ENCODE data around the gene SLC9A8.
"Not testable (repeated sequence)": the region's sequence is repeated elsewhere in the genome, so short reads cannot be mapped to it uniquely, and the experiment has no call there.

- not testable (repeated sequence) for TF ChIP-seq POLR2A (IDR thresholded peaks at IDR 0.05; ENCODE audit: low read length); GATA1 (IDR thresholded peaks at IDR 0.05; ENCODE audit: low read depth, low read length)
Observed at GRCh38 chr20:49782439-49782838, 30.2 kb upstream of the SLC9A8 start.

Measured in erythroblast (primary cell).